Liver (tissue), 3 donors: Measurements from ENCODE around the gene LY6G6F.

Experiments used
- EGR1 ChIP-seq, 2 donors: IDR thresholded peaks; 2 replicates each; pipeline ENCODE4 v1.6.1; 2016 to 2018; ENCODE audit warnings: antibody characterized with exemption in 2 of 2, low read depth in 2 of 2
- RXRA ChIP-seq, 2 donors: IDR thresholded peaks; 2 replicates each; pipeline ENCODE4 v1.6.1; 2017 to 2018; ENCODE audit warnings: antibody characterized with exemption in 2 of 2, mild to moderate bottlenecking in 1 of 2
- YY1 ChIP-seq: IDR thresholded peaks from 2 replicates; pipeline ENCODE4 v1.6.1; 2016; ENCODE audit warnings: antibody characterized with exemption, mild to moderate bottlenecking
- TF ChIP-seq, protein P1 (sequence below): IDR thresholded peaks from 2 replicates; pipeline ENCODE4 v1.6.1; 2016; ENCODE audit warnings: antibody characterized with exemption
- TF ChIP-seq, protein P2 (sequence below): fragments of 150-350 bp; IDR thresholded peaks from 2 replicates; pipeline ENCODE4 v1.5.1; 2017; ENCODE audit warnings: improper control_type of control experiment, low read depth, low read length; ENCODE audit not compliant: missing input control
- donor health status: healthy.
- donor health status: healthy.

GRCh38 chr6:31723245-31723979 lies 16.7 kb downstream of the LY6G6F start, which contains the start of gene MPIG6B:
- TF ChIP-seq, protein P1, sequence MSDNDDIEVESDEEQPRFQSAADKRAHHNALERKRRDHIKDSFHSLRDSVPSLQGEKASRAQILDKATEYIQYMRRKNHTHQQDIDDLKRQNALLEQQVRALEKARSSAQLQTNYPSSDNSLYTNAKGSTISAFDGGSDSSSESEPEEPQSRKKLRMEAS: no peak
- TF ChIP-seq RXRA (IDR thresholded peaks at IDR 0.05): no peak
- TF ChIP-seq, protein P2, sequence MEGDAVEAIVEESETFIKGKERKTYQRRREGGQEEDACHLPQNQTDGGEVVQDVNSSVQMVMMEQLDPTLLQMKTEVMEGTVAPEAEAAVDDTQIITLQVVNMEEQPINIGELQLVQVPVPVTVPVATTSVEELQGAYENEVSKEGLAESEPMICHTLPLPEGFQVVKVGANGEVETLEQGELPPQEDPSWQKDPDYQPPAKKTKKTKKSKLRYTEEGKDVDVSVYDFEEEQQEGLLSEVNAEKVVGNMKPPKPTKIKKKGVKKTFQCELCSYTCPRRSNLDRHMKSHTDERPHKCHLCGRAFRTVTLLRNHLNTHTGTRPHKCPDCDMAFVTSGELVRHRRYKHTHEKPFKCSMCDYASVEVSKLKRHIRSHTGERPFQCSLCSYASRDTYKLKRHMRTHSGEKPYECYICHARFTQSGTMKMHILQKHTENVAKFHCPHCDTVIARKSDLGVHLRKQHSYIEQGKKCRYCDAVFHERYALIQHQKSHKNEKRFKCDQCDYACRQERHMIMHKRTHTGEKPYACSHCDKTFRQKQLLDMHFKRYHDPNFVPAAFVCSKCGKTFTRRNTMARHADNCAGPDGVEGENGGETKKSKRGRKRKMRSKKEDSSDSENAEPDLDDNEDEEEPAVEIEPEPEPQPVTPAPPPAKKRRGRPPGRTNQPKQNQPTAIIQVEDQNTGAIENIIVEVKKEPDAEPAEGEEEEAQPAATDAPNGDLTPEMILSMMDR: no peak
- TF ChIP-seq EGR1 (IDR thresholded peaks at IDR 0.05; ENCODE audit: low read depth in 2 of 2): no peak
- no peak for TF ChIP-seq YY1
